Calu3 (cell line): ENCODE measurements around the gene SPRN. TPM values are rescaled to one million over a fixed set of nuclear protein-coding genes. Genes with fewer than 3 reads are reported as not detected.
"Not testable (repeated sequence)": the region's sequence is repeated elsewhere in the genome, so short reads cannot be mapped to it uniquely, and the experiment has no call there.

Source experiments
- BruUV-seq: library from RNA; stranded (reverse); fragments of 400-500 nt; replicated peaks from 2 replicates; lab custom pipeline; 2021; lab: Mats Ljungman, UMichigan
- CTCF ChIA-PET: fragments of 300-600 bp; sonication (Branson Sonifier 250); formaldehyde crosslinking; loops from one replicate; lab custom pipeline; 2022; ENCODE audit warnings: antibody characterized with exemption; lab: Charles Lee
- DNase-seq: peaks from one replicate; pipeline ENCODE4 v3.0.0; 2022
- H3K27ac Mint-ChIP-seq: one replicate; pipeline ENCODE4 v1.8.0; 2022; ENCODE audit warnings: mixed read lengths; ENCODE audit not compliant: unreplicated experiment
- H3K27me3 Mint-ChIP-seq: one replicate; pipeline ENCODE4 v1.8.0; 2022; ENCODE audit warnings: mixed read lengths; ENCODE audit not compliant: unreplicated experiment
- H3K36me3 Mint-ChIP-seq: one replicate; pipeline ENCODE4 v1.8.0; 2022; ENCODE audit warnings: mild to moderate bottlenecking, moderate library complexity, mixed read lengths; ENCODE audit not compliant: insufficient read depth, unreplicated experiment
- H3K4me1 Mint-ChIP-seq: one replicate; pipeline ENCODE4 v1.8.0; 2022; ENCODE audit warnings: mild to moderate bottlenecking, low read depth, mixed read lengths; ENCODE audit not compliant: unreplicated experiment
- H3K4me3 Mint-ChIP-seq: one replicate; pipeline ENCODE4 v1.8.0; 2022; ENCODE audit warnings: mild to moderate bottlenecking, low read depth, moderate library complexity, mixed read lengths; ENCODE audit not compliant: unreplicated experiment
- H3K9me3 Mint-ChIP-seq: one replicate; pipeline ENCODE4 v1.8.0; 2022; ENCODE audit warnings: low read depth, mixed read lengths; ENCODE audit not compliant: unreplicated experiment
- intact Hi-C: fragments of 100-400 bp; cut with micrococcal nuclease; formaldehyde crosslinking; loops from one replicate; pipeline ENCODE4 v1.10.0; 2022; ENCODE audit not compliant: unreplicated experiment
- total RNA-seq: library from RNA; stranded (reverse); gene quantifications from 2 replicates; pipeline ENCODE4 v1.2.3, GENCODE V29; 2022
- TF ChIP-seq, protein P1 (sequence below): fragments of 200-600 bp; IDR thresholded peaks from one replicate; pipeline ENCODE4 v1.8.0; 2022; ENCODE audit warnings: antibody characterized with exemption; ENCODE audit not compliant: unreplicated experiment

Gene SPRN
- total RNA-seq, 1 experiment from 2014 or later: not detected

DNA sequence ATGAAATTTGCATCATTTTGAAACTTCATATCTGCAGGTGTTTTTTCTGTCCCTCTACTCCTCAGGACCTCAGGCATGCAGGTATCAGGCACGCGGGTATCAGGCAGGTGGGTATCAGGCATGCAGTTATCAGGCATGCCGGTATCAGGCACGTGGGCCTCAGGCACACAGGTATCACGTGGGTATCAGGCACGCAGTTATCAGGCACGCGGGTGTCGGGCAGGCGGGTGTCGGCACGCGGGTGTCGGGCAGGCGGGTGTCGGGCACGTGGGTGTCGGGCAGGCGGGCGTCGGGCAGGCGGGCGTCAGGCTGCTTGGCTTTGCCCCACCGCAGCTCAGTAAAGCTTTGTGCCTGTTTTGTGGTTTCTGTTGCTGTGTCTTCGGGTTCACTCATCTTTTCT, 8.7 kb downstream of the SPRN start:
- DNase-seq: no peak
- Mint-ChIP-seq H3K4me3 (no peak overlapping the region), H3K9me3 (peaks cover 8% of the 10 kb centered on the region), H3K27me3 (no peaks in the 10 kb centered on the region), H3K36me3 (peaks cover 15% of the 10 kb centered on the region), H3K4me1 (no peaks in the 10 kb centered on the region), H3K27ac (no peak overlapping the region)
- CTCF ChIA-PET: no interaction called here
- TF ChIP-seq, protein P1, sequence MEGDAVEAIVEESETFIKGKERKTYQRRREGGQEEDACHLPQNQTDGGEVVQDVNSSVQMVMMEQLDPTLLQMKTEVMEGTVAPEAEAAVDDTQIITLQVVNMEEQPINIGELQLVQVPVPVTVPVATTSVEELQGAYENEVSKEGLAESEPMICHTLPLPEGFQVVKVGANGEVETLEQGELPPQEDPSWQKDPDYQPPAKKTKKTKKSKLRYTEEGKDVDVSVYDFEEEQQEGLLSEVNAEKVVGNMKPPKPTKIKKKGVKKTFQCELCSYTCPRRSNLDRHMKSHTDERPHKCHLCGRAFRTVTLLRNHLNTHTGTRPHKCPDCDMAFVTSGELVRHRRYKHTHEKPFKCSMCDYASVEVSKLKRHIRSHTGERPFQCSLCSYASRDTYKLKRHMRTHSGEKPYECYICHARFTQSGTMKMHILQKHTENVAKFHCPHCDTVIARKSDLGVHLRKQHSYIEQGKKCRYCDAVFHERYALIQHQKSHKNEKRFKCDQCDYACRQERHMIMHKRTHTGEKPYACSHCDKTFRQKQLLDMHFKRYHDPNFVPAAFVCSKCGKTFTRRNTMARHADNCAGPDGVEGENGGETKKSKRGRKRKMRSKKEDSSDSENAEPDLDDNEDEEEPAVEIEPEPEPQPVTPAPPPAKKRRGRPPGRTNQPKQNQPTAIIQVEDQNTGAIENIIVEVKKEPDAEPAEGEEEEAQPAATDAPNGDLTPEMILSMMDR: no peak
- BruUV-seq: no TSS peak
- intact Hi-C loops: no loop called here

- H3K4me1 Mint-ChIP-seq, H3K4me3 Mint-ChIP-seq, H3K9me3 Mint-ChIP-seq, H3K27ac Mint-ChIP-seq, BruUV-seq, H3K27me3 Mint-ChIP-seq, DNase-seq, intact Hi-C loops, CTCF ChIA-PET: not testable (repeated sequence)
- peaks cover 16% of the 10 kb centered on the region for H3K36me3 Mint-ChIP-seq
Measured at GRCh38 chr10:133414401-133414800, 10.0 kb downstream of the SPRN start.

DNA sequence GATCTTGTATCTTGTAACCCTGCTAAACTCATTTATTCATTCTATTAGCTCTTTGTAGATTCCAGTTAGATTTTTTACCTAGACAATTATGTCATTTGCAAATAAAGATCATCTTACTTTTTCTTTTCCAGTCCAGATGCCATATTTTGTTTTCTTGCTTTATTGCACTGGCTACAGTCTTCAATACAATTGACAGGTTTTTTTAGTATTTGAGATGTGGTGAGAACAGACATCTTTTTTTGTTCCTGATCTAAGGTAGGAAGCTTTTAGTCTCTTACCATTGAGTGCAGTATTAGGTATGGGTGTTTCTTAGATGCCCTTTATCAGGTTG, 12.1 kb downstream of the SPRN start:
- no peak overlapping the region for H3K27ac Mint-ChIP-seq
- H3K4me3 Mint-ChIP-seq: no peak overlapping the region
- no peak for DNase-seq
- peaks cover 16% of the 10 kb centered on the region for H3K36me3 Mint-ChIP-seq
- intact Hi-C loops: no loop called here
- CTCF ChIA-PET: no interaction called here
- no TSS peak for BruUV-seq
- TF ChIP-seq, protein P1: no peak
- peaks cover 8% of the 10 kb centered on the region for H3K9me3 Mint-ChIP-seq
- no peaks in the 10 kb centered on the region for H3K4me1 Mint-ChIP-seq
- no peaks in the 10 kb centered on the region for H3K27me3 Mint-ChIP-seq

- CTCF ChIA-PET: no interaction called here
- intact Hi-C loops: no loop called here
- TF ChIP-seq, protein P1: no peak
- Mint-ChIP-seq H3K9me3 (peaks cover 8% of the 10 kb centered on the region), H3K4me1 (no peaks in the 10 kb centered on the region), H3K27ac (no peak overlapping the region), H3K4me3 (no peak overlapping the region), H3K36me3 (peaks cover 16% of the 10 kb centered on the region), H3K27me3 (no peaks in the 10 kb centered on the region)
- BruUV-seq: no TSS peak
- no peak for DNase-seq
Measured at GRCh38 chr10:133411523-133412380, 12.7 kb downstream of the SPRN start.

DNA sequence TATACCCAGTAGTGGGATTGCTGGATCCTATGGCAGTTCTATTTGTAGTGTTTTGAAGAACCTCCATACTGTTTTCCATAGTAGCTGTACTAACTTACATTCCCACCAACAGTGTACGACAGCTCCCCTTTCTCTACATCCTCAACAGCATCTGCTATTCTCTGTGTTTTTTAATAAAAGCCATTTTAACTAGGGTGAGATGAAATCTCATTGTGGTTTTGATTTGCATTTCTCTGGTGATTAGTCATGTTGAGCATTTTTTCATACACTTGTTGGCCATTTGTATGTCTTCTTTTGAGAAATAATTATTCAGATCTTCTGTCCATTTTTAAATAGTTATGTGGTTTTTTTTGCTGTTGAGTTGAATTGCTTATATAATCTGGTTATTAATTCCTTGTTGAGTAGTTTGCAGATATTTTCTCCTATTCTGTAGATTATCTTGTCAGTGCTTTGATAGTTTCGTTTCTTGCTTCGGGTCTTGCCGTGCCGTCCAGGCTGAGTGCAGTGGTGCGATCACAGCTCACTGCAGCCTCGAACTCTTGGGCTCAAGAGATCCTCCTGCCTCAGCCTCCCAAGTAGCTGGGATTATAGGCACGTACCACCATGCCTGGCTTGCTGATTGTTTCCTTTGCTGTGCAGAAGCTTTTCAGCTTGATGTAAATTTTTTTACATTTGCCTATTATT, 18.4 kb downstream of the SPRN start:
- Mint-ChIP-seq H3K27ac (no peak overlapping the region), H3K27me3 (no peaks in the 10 kb centered on the region), H3K36me3 (peaks cover 12% of the 10 kb centered on the region), H3K4me3 (no peak overlapping the region), H3K9me3 (no peaks in the 10 kb centered on the region), H3K4me1 (peaks cover 9% of the 10 kb centered on the region)
- no peak for DNase-seq
- intact Hi-C loops: no loop called here
- no TSS peak for BruUV-seq
- TF ChIP-seq, protein P1: no peak
- CTCF ChIA-PET: no interaction called here
